ENCODE data around the gene TMSB10. TPM values are rescaled to one million over a fixed set of nuclear protein-coding genes. Genes with fewer than 3 reads are reported as not detected.

TMSB10 gene
- total and polyA plus RNA-seq, 2 experiments from 2014 or later = 834 to 2,942 TPM

DNA sequence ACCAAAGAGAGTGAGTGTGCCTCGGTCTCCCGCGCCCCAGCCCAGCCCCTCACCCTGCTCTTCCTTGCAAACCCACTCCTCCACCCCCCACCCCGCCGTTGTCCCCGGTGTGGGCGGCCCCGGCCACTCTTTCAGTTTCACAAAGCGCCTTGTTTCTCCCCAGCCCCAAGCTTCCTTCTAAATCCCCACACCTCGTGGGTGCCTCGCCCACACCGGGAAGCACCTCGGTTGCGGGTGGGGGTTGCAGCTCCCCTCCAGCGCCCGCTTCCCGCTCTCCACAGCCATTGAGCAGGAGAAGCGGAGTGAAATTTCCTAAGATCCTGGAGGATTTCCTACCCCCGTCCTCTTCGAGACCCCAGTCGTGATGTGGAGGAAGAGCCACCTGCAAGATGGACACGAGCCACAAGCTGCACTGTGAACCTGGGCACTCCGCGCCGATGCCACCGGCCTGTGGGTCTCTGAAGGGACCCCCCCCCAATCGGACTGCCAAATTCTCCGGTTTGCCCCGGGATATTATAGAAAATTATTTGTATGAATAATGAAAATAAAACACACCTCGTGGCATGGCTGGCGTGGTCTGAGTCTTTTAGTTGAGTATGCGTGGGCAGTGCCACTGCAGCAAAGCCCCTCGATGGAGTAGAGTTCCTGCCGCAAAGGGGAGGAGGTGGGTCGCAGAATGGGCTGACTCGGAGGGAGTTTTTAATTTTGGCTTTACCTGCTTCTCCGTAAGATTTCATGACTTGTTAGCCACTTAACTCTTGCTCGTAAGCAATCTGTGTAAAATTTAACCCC, 848 bp downstream of the TMSB10 start:
- Histone ChIP-seq H3K27me3 (ENCODE audit: insufficient read depth) (peaks cover 23% of the 10 kb centered on the region), H4K20me1 (replicated peaks; ENCODE audit: insufficient read depth) (no peaks in the 10 kb centered on the region), H3K4me3 (peak overlapping the region; percentile 95), H3K27ac (ENCODE audit: low read depth) (peak overlapping the region; percentile 21; the same call in 1 of the 2 replicates), H3K79me2 (replicated peaks; ENCODE audit: insufficient read depth) (peaks cover 7% of the 10 kb centered on the region), H3K4me1 (ENCODE audit: insufficient read depth) (peaks cover 10% of the 10 kb centered on the region), H3K4me2 (peak overlapping the region; percentile 92), H3F3A (replicated peaks; ENCODE audit: low read depth) (peaks cover 3% of the 10 kb centered on the region; the same call in 1 of the 2 replicates), H2AFZ (peak overlapping the region; percentile 28; the same call in 1 of the 2 replicates), H3K36me3 (ENCODE audit: insufficient read depth) (no peaks in the 10 kb centered on the region), H3K9me2 (ENCODE audit: insufficient read depth) (peaks cover 16% of the 10 kb centered on the region)
- Mint-ChIP-seq H3K27me3 (ENCODE audit: insufficient read depth, low read depth, poor library complexity) (peaks cover 27% of the 10 kb centered on the region), H3K27ac (0 out of 2 replicates have a peak overlapping the region, but pooled peaks have one; percentile 24), H3K4me3 (peak overlapping the region; percentile 89), H3K9me3 (peaks cover 8% of the 10 kb centered on the region; the same call in 2 of the 3 replicates), H3K36me3 (ENCODE audit: low read depth) (peaks cover 35% of the 10 kb centered on the region), H3K4me1 (peaks cover 21% of the 10 kb centered on the region; the same call in 2 of the 3 replicates)
- peak; percentile 15 for ATAC-seq
- TF ChIP-seq NANOG (IDR thresholded peaks at IDR 0.05; ENCODE audit: borderline replicate concordance) (no peak), EZH2 (IDR thresholded peaks at IDR 0.05; ENCODE audit: low read depth, unreplicated experiment) (no peak), ZNF462 (CRISPR knock-in tag; IDR thresholded peaks at IDR 0.05) (no peak), EZH2phosphoT487 (IDR thresholded peaks at IDR 0.05; ENCODE audit: unreplicated experiment) (no peak), JUNB (IDR thresholded peaks at IDR 0.05; ENCODE audit: unreplicated experiment) (no peak), ZNF114 (CRISPR knock-in tag; IDR thresholded peaks at IDR 0.05) (no peak), ZNF331 (CRISPR knock-in tag; IDR thresholded peaks at IDR 0.05; ENCODE audit: low read depth) (no peak), POLR2AphosphoS5 (IDR thresholded peaks at IDR 0.05; ENCODE audit: low read depth) (no peak), REST (IDR thresholded peaks at IDR 0.05; ENCODE audit: unreplicated experiment) (no peak), CREB1 (CRISPR knock-in tag; IDR thresholded peaks at IDR 0.05; ENCODE audit: low read depth) (no peak), ETS1 (IDR thresholded peaks at IDR 0.05) (no peak)
- TF ChIP-seq, protein P1, sequence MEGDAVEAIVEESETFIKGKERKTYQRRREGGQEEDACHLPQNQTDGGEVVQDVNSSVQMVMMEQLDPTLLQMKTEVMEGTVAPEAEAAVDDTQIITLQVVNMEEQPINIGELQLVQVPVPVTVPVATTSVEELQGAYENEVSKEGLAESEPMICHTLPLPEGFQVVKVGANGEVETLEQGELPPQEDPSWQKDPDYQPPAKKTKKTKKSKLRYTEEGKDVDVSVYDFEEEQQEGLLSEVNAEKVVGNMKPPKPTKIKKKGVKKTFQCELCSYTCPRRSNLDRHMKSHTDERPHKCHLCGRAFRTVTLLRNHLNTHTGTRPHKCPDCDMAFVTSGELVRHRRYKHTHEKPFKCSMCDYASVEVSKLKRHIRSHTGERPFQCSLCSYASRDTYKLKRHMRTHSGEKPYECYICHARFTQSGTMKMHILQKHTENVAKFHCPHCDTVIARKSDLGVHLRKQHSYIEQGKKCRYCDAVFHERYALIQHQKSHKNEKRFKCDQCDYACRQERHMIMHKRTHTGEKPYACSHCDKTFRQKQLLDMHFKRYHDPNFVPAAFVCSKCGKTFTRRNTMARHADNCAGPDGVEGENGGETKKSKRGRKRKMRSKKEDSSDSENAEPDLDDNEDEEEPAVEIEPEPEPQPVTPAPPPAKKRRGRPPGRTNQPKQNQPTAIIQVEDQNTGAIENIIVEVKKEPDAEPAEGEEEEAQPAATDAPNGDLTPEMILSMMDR (conservative IDR thresholded peaks at IDR 0.05; ENCODE audit: low read depth in 2 of 2) = no peak
- DNase-seq (ENCODE audit: low spot score) = no peak

Data from GM23338 (cell line).